Measurements from ENCODE around the gene C11orf98. TPM values are rescaled to one million over a fixed set of nuclear protein-coding genes. Genes with fewer than 3 reads are reported as not detected.

The C11orf98 gene
- total RNA-seq, 1 experiment from 2014 or later: 115 TPM

GRCh38 chr11:62682518-62682917, 17.5 kb upstream of the C11orf98 start:
- Mint-ChIP-seq H3K27ac (ENCODE audit: unreplicated experiment) (no peak overlapping the region), H3K4me3 (ENCODE audit: unreplicated experiment) (no peak overlapping the region), H3K36me3 (ENCODE audit: insufficient read depth, unreplicated experiment) (peaks cover 7% of the 10 kb centered on the region), H3K9me3 (ENCODE audit: unreplicated experiment) (no peaks in the 10 kb centered on the region), H3K4me1 (ENCODE audit: low read depth, unreplicated experiment) (peaks cover 7% of the 10 kb centered on the region), H3K27me3 (ENCODE audit: insufficient read depth, unreplicated experiment) (no peaks in the 10 kb centered on the region)
- Histone ChIP-seq H3K27me3 (replicated peaks; ENCODE audit: control insufficient read depth, insufficient read depth, low read length) (no peaks in the 10 kb centered on the region), H3K9me3 (no peaks in the 10 kb centered on the region), H3K36me3 (ENCODE audit: control insufficient read depth, insufficient read depth, low read length) (no peaks in the 10 kb centered on the region), H3K4me1 (no peaks in the 10 kb centered on the region; the same call in 1 of the 2 replicates), H3K4me3 (ENCODE audit: low read depth, low read length) (no peak overlapping the region)
- BruUV-seq (replicated peaks): no TSS peak
- intact Hi-C loops (cut with micrococcal nuclease; ENCODE audit: unreplicated experiment): no loop called here
- CTCF ChIA-PET: interaction anchor here (0.6 kb wide), 1 partner anchor 341 kb away, joined by 5 read pairs; no protein-coding TSS in a partner anchor
- no peak for TF ChIP-seq CTCF (IDR thresholded peaks at IDR 0.05; ENCODE audit: insufficient read depth in 1 of 2, low read depth in 1 of 2, low read length in 1 of 2, severe bottlenecking in 1 of 2, unreplicated experiment in 1 of 2)
- DNase-seq: no peak
- POLR2A ChIA-PET: no interaction called here

GRCh38 chr11:62680825-62681240, 15.8 kb upstream of the C11orf98 start:
- Mint-ChIP-seq H3K4me1 (ENCODE audit: low read depth, unreplicated experiment) (peaks cover 15% of the 10 kb centered on the region), H3K27ac (ENCODE audit: unreplicated experiment) (peak overlapping the region; percentile 49), H3K9me3 (ENCODE audit: unreplicated experiment) (no peaks in the 10 kb centered on the region), H3K4me3 (ENCODE audit: unreplicated experiment) (peak overlapping the region; percentile 38), H3K27me3 (ENCODE audit: insufficient read depth, unreplicated experiment) (no peaks in the 10 kb centered on the region), H3K36me3 (ENCODE audit: insufficient read depth, unreplicated experiment) (peaks cover 13% of the 10 kb centered on the region)
- ChIA-PET POLR2A (interaction anchor here (0.8 to 1.5 kb wide), 4 partner anchors 9 to 89 kb away, joined by 4 to 7 read pairs (median 5); partner anchors contain the start of genes C11orf98, CSKMT, LBHD1 and TUT1), CTCF (interaction anchor here (0.6 to 1.5 kb wide), 7 partner anchors 14 to 91 kb away, joined by 3 to 12 read pairs (median 5); partner anchors contain the start of genes C11orf98, CSKMT, TAF6L and ZBTB3)
- Histone ChIP-seq H3K4me3 (ENCODE audit: low read depth, low read length) (no peak overlapping the region), H3K4me1 (no peaks in the 10 kb centered on the region; the same call in 1 of the 2 replicates), H3K36me3 (ENCODE audit: control insufficient read depth, insufficient read depth, low read length) (no peaks in the 10 kb centered on the region), H3K9me3 (no peaks in the 10 kb centered on the region), H3K27me3 (replicated peaks; ENCODE audit: control insufficient read depth, insufficient read depth, low read length) (no peaks in the 10 kb centered on the region)
- TF ChIP-seq CTCF (IDR thresholded peaks at IDR 0.05; ENCODE audit: insufficient read depth in 1 of 2, low read depth in 1 of 2, low read length in 1 of 2, severe bottlenecking in 1 of 2, unreplicated experiment in 1 of 2): peak; percentile 45 to 66
- DNase-seq: peak; percentile 66 to 76
- intact Hi-C loops (cut with micrococcal nuclease; ENCODE audit: unreplicated experiment): loop anchor here (1.0 kb wide), 1 partner anchor 41 kb away; no protein-coding TSS in a partner anchor
- no TSS peak for BruUV-seq (replicated peaks)

GRCh38 chr11:62678770-62679696, 14.0 kb upstream of the C11orf98 start, which contains the start of gene UBXN1:
Gene UBXN1, minus strand, starts transcription at chr11:62679073. Its CDS starts 150 bp downstream, at chr11:62678923.
- Mint-ChIP-seq H3K4me3 (ENCODE audit: unreplicated experiment) (peak within 1 kb of the TSS; percentile 81), H3K27ac (ENCODE audit: unreplicated experiment) (peak within 1 kb of the TSS; percentile 91), H3K4me1 (ENCODE audit: low read depth, unreplicated experiment) (peaks cover 15% of the 10 kb centered on the region), H3K36me3 (ENCODE audit: insufficient read depth, unreplicated experiment) (peaks cover 26% of the 10 kb centered on the region), H3K27me3 (ENCODE audit: insufficient read depth, unreplicated experiment) (no peaks in the 10 kb centered on the region), H3K9me3 (ENCODE audit: unreplicated experiment) (no peaks in the 10 kb centered on the region)
- Histone ChIP-seq H3K9me3 (no peaks in the 10 kb centered on the region), H3K27me3 (replicated peaks; ENCODE audit: control insufficient read depth, insufficient read depth, low read length) (no peaks in the 10 kb centered on the region), H3K36me3 (ENCODE audit: control insufficient read depth, insufficient read depth, low read length) (no peaks in the 10 kb centered on the region), H3K4me3 (ENCODE audit: low read depth, low read length) (peak within 1 kb of the TSS; percentile 95), H3K4me1 (no peaks in the 10 kb centered on the region; the same call in 1 of the 2 replicates)
- intact Hi-C loops (cut with micrococcal nuclease; ENCODE audit: unreplicated experiment): loop anchor here (1.0 to 10.0 kb wide), 3 partner anchors 8 to 284 kb away; partner anchors contain the start of gene UQCC3
- CTCF ChIA-PET: no interaction called here
- TF ChIP-seq CTCF (IDR thresholded peaks at IDR 0.05; ENCODE audit: insufficient read depth in 1 of 2, low read depth in 1 of 2, low read length in 1 of 2, severe bottlenecking in 1 of 2, unreplicated experiment in 1 of 2): no peak
- POLR2A ChIA-PET: interaction anchor here (0.6 kb wide), 1 partner anchor 177 kb away, joined by 8 read pairs; no protein-coding TSS in a partner anchor
- TSS peak; percentile 64 for BruUV-seq (replicated peaks)
- DNase-seq: peak; percentile 87 to 88

Data from Caco-2 (cell line).